ENCODE results near the gene CD2AP. TPM values are rescaled to one million over a fixed set of nuclear protein-coding genes. Genes with fewer than 3 reads are reported as not detected.
A peak's percentile ranks its signal among the peaks of the same experiment; 100 is the strongest.
"Not testable (repeated sequence)": the region's sequence is repeated elsewhere in the genome, so short reads cannot be mapped to it uniquely, and the experiment has no call there.

Gene CD2AP
- 10 to 100 TPM in 10 of 12 donors, 1 to 10 TPM in 1, not detected in 1; 9.4 to 20.5 (median 13.7) TPM for polyA plus RNA-seq (ENCODE audit: insufficient read length in 12 of 12)
- long read RNA-seq, donor 1, full-length matches to known transcripts, result 1 of 18 reads
- long read RNA-seq, donor 1, partial matches to known transcripts, result 17 of 18 reads
- long read RNA-seq, donor 1, other reads (novel, unspliced or antisense), result 0 of 18 reads
- long read RNA-seq, donor 2, full-length matches to known transcripts, result 1 of 1 reads
- long read RNA-seq, donor 2, partial matches to known transcripts, result 0 of 1 reads
- long read RNA-seq, donor 2, other reads (novel, unspliced or antisense), result 0 of 1 reads
- long read RNA-seq, donor 3, full-length matches to known transcripts, result 1 of 1 reads
- long read RNA-seq, donor 3, partial matches to known transcripts, result 0 of 1 reads
- long read RNA-seq, donor 3, other reads (novel, unspliced or antisense), result 0 of 1 reads
- long read RNA-seq, donor 4, full-length matches to known transcripts, result 1 of 1 reads
- long read RNA-seq, donor 4, partial matches to known transcripts, result 0 of 1 reads
- long read RNA-seq, donor 4, other reads (novel, unspliced or antisense), result 0 of 1 reads
- long read RNA-seq, donor 5, full-length matches to known transcripts, result 1 of 1 reads
- long read RNA-seq, donor 5, partial matches to known transcripts, result 0 of 1 reads
- long read RNA-seq, donor 5, other reads (novel, unspliced or antisense), result 0 of 1 reads
- long read RNA-seq, donor 6, result 0 reads
- long read RNA-seq, donor 7, full-length matches to known transcripts, result 1 of 1 reads
- long read RNA-seq, donor 7, partial matches to known transcripts, result 0 of 1 reads
- long read RNA-seq, donor 7, other reads (novel, unspliced or antisense), result 0 of 1 reads
- long read RNA-seq, donor 8, full-length matches to known transcripts, result 3 of 3 reads
- long read RNA-seq, donor 8, partial matches to known transcripts, result 0 of 3 reads
- long read RNA-seq, donor 8, other reads (novel, unspliced or antisense), result 0 of 3 reads
- long read RNA-seq, donor 9, full-length matches to known transcripts, result 1 of 1 reads
- long read RNA-seq, donor 9, partial matches to known transcripts, result 0 of 1 reads
- long read RNA-seq, donor 9, other reads (novel, unspliced or antisense), result 0 of 1 reads
- long read RNA-seq, donor 10, full-length matches to known transcripts, result 1 of 1 reads
- long read RNA-seq, donor 10, partial matches to known transcripts, result 0 of 1 reads
- long read RNA-seq, donor 10, other reads (novel, unspliced or antisense), result 0 of 1 reads
- long read RNA-seq, donor 11, full-length matches to known transcripts, result 2 of 2 reads
- long read RNA-seq, donor 11, partial matches to known transcripts, result 0 of 2 reads
- long read RNA-seq, donor 11, other reads (novel, unspliced or antisense), result 0 of 2 reads

GRCh38 chr6:47477497-47478232 is at the start of gene CD2AP:
TSS of gene CD2AP (plus strand) at chr6:47477789. CDS start at chr6:47478245, 456 bp downstream.
- peak; percentile 90 for DNase-seq

DNA sequence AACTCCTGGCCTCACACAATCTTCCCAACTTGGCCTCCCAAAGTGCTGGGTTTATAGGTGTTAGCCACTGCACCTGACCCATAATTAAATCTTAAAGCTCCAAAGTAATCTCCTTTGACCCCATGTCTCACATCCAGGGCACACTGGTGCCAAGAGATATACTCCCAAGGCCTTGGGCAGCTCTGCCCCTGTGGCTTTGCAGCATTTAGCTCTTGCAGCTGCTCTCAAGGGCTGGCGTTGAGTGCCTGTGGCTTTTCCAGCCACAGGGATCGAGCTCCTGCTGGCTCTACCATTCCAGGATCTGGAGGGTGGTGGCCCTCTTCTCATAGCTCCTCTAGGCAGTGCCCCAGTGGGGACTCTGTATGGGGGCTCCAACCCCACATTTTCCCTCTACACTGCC is 49.3 kb upstream of the CD2AP start:
- no peak for DNase-seq

- DNase-seq, result no peak
These were observed 48.6 kb upstream of the CD2AP start for GRCh38 chr6:47428746-47429664.

GRCh38 chr6:47434372-47435253 is 43.0 kb upstream of the CD2AP start:
- DNase-seq, result no peak

DNA sequence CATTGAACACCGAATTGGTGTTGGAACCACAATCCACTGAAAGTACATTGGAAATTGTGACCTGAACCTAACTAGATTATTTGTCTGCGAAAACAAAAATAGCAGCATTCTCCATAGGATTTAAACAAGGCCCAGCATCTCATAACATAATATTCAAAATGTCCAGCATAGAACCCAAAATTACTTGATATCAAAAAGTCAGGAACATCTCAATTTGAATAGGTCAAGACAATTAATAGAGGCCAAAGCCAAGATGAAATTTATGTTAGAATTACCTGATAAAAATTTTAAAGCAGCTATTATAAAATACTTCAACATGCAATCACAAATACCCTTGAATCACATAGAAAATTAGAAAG is 42.4 kb upstream of the CD2AP start:
- DNase-seq, result no peak

GRCh38 chr6:47437592-47437991 is 40.0 kb upstream of the CD2AP start:
- no peak for DNase-seq

DNA sequence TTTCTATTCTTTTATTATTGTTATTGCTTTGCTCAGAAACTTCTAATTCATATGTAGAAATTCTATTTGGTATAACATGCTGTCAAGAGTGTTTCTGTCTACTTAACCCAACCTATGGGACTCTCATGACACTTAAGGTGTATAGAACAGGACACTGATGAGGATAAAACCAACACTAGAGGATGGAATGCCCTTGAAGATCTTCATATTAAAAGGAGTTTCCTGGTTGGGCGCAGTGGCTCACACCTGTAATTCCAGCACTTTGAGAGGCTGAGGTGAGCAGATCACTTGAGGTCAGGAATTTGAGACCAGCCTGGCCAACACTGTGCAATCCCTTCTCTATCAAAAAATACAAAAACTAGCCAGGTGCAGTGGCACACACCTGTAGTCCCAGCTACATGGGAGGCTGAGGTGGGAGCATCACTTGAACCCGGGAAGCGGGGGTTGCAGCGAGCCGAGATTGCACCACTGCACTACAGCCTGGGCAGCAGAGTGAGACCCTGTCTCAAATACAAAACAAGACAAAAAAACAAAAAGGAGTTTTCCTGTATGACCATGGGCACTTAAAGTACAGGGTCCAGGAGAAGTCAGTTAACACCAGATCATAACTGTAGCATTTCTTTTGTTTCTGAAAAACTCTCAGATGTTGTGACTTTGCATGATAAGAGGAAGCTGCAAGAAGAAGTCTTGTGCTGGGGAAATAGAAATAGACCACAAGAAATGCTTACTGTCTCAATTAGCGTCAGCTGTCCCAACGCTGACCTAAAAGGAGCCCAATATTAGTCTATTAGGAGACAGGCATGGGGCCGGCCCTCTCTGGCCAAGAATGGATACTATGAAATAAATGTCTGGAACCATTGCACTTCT is 38.9 kb upstream of the CD2AP start:
- DNase-seq, result peak; percentile 48

GRCh38 chr6:47439348-47439668 is 38.3 kb upstream of the CD2AP start:
- no peak for DNase-seq

GRCh38 chr6:47440719-47441118 is 36.9 kb upstream of the CD2AP start:
- DNase-seq, result no peak

DNA sequence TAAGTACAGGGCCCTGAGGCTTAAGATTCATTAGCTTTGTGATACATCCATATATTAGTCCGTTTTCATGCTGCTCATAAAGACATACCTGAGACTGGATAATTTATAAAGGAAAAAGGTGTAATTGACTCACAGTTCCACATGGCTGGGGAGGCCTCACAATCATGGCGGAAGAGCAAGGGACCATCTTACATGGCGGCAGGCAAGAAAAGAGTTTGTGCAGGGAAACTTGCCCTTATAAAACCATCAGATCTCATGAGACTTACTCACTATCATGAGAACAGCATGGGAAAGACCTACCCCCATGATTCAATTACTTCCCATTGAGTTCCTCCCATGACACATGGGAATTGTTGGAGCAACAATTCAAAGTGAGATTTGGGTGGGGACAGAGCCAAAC is 32.6 kb upstream of the CD2AP start:
- not testable (repeated sequence) for DNase-seq

DNA sequence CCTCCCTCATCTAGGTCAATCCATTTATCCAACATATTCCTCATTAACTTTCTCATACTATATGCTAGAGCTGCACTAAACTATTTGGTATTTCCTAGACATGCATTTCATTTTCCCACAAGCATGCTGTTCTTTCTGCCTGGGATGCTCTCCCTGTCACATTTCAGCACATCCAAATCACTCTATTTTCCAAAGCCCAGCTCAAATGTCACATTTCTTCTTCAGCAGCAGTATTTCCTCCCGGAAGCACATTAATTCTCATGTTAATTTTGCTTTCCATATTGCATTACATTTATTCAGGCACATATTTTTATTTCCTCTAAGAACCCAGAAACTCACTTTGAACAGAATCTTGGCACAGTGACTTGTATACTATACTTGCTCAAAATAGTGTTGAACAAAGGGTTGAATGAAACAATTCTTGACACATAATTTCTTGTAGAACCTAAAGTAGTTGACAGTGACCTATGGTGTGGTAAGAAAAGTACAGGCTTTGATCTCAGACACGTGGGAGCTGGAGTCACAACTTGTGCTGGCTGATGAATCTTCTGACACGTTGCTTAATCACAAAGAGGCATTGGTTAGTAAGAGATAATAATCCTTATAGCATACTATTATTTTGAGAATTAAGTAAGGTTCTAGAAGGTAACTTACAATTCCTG is 30.8 kb upstream of the CD2AP start:
- no peak for DNase-seq

DNA sequence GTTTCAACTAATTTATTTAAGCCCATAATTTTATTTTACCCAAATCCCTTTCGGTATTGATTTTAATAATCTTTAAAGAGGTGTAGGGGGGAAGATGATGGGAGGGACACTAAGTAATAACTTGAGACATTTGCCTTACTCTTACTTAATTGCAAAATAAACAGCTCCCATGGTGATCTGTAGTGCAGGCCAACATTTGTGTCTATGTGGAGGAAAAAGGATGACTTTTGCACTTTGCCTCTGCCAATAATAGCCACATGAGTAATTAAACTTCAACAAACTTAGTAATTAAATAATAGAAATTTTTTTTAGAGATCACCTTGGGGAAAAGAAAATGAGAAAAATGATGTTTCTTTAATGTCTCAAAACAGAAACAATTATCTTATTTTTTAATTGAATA is 29.9 kb upstream of the CD2AP start:
- no peak for DNase-seq

GRCh38 chr6:47451162-47451561 is 26.4 kb upstream of the CD2AP start:
- DNase-seq, result no peak

DNA sequence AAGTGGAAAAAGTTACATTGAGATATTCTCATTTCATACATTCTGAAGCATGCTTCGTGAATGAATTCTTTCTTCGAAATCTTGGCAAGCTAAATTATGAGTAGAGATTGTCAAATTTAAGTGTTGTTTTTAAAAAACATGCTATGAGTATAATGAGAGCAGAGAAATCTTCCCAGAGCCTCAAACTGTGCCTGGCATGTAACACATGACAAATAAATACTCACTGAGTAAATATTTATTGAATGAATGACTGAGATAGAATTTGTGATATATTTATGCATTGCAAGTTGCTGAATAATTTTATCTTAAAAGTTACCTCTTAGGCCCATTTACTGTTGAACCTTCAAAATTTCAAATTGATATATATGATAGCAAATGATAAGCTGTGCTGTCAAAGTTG is 24.7 kb upstream of the CD2AP start:
- no peak for DNase-seq

DNA sequence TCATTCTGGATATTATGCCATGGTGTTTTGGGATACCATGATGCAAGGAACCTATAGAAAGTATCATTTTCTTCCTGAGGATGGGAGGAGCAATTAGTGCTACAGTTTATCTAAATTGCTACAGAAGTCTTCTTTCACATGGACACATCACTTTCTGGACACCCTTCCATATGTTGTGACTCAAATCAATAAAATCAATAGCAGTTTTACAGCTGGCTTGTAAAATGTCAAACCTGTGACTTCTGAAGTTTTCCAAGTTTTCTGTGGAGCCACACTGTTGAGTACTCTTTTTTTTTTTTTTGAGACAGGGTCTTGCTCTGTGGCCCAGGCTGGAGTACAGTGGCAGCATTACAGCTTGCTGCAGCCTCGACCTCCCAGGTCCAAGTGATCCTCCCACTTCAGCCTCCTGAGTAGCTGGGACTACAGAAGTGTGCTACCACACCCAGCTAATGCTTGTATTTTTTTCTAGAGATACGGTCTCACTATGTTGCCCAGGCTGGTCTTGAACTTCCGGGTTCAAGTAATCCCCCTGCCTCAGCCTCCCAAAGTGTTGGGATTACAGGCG is 24.1 kb upstream of the CD2AP start:
- no peak for DNase-seq

- no peak for DNase-seq
These were observed 22.7 kb upstream of the CD2AP start for GRCh38 chr6:47454713-47455396.

Data from muscle of arm (tissue), 14 donors.